GM13976 (cell line): ENCODE data around the gene FLII.

Experiments used
- DNase-seq: peaks from one replicate; pipeline ENCODE4 v3.0.0; 2012; ENCODE audit warnings: low spot score
- in situ Hi-C: fragments of 300-500 bp; cut with MboI; formaldehyde crosslinking; loops from one replicate; pipeline ENCODE4 v1.12.0; 2022; ENCODE audit warnings: low sequenced_read_pairs, mixed read lengths, inconsistent platforms; ENCODE audit not compliant: unreplicated experiment
- TF ChIP-seq, protein P1 (sequence below): IDR thresholded peaks from 2 replicates; pipeline ENCODE4 v1.5.1; 2012; ENCODE audit warnings: borderline replicate concordance, mild to moderate bottlenecking; ENCODE audit not compliant: insufficient read depth; ENCODE audit errors: extremely low read depth, missing control alignments, control extremely low read depth

The FLII gene

DNA sequence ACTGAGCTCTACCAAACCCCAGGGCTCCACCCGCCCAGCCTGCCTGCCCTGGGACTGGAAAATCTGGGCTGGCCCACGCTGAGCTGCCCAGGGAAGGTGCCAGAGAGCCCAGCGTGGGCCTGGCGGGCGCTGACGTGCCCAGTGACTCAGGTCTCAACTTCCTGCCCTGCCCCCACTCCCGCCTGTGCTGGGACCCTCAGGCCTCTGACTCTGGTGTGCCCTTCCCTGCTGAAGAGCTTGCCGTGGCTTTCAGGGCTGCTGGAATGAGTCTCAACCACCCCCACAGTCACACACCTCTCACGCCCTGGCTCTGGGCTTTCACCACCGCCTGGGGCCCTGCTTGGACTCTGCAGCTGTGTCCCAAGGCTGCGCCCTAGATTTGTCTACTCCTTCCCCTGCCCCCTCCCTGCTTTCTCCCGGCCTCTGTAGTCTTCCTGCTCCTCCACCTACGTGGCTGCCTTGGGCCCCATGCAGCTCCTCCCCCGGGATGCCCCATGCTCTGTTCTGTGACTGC is 22.7 kb downstream of the FLII start:
- TF ChIP-seq, protein P1, sequence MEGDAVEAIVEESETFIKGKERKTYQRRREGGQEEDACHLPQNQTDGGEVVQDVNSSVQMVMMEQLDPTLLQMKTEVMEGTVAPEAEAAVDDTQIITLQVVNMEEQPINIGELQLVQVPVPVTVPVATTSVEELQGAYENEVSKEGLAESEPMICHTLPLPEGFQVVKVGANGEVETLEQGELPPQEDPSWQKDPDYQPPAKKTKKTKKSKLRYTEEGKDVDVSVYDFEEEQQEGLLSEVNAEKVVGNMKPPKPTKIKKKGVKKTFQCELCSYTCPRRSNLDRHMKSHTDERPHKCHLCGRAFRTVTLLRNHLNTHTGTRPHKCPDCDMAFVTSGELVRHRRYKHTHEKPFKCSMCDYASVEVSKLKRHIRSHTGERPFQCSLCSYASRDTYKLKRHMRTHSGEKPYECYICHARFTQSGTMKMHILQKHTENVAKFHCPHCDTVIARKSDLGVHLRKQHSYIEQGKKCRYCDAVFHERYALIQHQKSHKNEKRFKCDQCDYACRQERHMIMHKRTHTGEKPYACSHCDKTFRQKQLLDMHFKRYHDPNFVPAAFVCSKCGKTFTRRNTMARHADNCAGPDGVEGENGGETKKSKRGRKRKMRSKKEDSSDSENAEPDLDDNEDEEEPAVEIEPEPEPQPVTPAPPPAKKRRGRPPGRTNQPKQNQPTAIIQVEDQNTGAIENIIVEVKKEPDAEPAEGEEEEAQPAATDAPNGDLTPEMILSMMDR, result no peak
- in situ Hi-C loops, result no loop called here
- DNase-seq, result no peak

DNA sequence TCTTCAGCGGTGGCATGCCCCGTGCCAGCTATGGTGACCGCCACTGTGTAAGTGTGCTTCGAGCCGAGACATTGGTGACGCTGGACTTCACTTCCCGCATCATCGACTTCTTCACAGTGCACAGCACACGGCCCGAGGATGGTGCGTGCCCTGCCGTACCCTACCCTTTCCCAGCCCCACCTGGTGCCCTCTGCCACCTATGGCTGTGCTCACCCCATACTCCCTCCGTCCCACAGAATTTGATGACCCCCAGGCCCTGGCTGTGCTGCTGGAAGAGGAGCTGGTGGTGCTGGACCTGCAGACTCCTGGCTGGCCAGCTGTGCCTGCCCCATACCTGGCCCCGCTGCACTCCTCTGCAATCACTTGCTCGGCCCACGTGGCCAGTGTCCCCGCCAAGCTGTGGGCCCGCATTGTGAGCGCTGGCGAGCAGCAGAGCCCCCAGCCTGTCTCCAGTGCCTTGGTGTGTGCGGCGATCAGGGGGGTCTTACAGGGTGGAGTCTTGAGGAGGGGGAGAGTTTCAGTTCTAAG is 23.6 kb downstream of the FLII start:
- in situ Hi-C loops, result no loop called here
- TF ChIP-seq, protein P1, result no peak
- DNase-seq, result no peak

DNA sequence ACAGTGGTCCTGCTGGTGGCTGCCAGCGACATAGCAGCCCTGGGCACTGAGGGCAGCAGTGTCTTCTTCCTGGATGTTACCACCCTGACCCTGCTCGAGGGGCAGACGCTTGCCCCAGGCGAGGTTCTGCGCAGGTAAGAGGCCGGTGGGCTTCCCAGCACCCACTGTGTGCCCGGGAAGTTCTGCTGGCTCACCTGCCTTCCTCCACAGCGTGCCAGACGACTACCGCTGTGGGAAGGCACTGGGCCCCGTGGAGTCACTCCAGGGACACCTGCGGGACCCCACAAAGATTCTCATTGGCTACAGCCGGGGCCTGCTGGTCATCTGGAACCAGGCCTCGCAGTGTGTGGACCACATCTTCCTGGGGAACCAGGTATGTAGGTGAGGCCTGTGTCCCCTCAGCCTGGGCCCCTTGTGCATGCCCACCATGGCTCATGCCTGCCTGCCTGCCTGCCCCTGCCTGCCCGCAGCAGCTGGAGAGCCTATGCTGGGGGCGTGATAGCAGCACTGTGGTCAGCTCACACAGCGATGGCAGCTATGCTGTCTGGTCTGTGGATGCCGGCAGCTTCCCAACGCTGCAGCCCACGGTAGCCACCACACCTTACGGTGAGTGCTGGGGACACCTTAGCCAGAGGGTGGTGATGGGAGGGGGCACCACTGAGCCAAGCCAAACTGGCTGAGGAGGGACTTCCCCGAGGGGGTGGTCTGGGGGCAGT is 24.6 kb downstream of the FLII start:
- TF ChIP-seq, protein P1, result no peak
- in situ Hi-C loops, result no loop called here
- DNase-seq, result no peak

DNA sequence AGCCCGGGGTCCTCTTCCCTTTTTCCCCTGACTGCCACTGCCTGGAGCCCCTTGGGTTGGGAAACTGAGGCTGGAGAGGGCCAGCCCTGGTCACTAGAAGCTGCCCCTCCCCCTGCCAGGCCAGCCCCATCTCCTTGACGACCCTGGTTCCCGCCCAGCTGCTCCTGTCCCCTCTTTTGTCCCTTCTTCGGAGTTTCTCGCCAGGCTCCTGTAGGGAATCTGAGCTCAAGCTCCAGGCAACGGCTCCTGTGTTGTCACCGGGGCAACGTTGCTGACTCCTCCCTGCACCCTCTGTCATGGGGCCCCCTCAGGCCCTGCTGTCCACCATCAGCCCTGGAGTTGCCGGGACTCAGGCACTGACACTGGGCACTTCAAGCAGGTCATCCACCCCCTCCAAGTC is 27.4 kb downstream of the FLII start:
- TF ChIP-seq, protein P1, result no peak
- no peak for DNase-seq
- in situ Hi-C loops, result no loop called here

DNA sequence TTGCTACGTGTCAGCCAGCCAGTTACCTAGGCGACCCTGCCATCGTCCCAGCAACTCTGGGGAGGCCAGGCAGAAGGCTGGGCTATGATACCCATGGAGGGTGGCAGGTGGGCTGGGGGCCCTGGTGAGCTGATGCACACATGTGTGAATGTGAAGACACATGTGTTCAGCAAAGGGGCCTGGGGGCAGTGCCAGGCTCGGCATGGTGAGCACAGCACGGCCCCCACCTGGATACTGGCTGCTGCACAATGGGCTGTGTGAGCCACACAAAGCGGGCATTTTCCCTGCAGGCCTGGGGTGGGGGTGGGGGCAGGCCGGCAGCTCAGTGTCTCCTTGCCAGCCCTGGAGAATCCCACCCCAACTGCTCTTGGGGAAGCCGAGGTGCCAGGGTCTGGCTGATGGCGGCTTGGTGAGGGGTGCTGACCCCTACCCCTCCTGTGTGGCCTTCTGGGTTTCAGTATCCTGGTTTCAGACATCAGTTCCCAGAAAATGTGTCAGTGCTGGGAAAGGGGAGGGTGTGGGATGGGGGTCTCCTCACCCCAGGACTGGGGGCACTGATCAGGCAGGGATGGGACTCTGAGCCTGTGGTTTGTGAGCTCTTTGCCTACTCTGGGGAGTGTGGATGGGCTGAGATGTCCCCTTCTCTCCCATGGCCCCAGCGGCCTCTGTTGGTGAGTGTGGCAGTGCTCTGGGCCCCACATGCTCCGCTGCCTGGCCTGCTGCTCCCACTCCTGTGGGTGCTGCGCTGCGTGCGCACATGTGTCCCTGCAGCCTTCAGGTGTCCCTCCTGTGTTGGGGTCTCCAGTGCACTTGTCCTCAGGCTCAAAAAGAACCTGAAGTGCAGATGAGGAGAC is 28.0 kb downstream of the FLII start:
- no peak for DNase-seq
- TF ChIP-seq, protein P1, result no peak
- in situ Hi-C loops, result no loop called here

DNA sequence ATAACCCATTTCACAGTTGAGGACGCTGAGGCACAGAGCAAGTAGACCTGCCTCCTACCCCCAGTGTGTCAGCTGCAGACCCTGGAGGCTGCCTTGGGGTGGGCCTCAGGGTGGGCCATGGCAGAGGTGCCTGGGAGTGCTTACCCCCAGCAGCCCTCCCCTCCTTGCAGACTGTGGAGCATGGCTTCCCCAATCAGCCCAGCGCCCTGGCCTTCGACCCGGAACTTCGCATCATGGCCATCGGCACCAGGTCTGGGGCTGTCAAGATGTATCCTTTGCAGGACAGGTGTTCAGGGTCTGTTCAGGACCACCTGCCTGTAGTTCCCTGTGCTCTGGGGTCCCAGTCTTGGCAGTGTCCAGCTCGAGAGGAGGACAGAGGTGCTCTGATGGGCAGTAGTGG is 28.8 kb downstream of the FLII start:
- in situ Hi-C loops, result no loop called here
- TF ChIP-seq, protein P1, result no peak
- DNase-seq, result no peak
